Esophagus squamous epithelium (tissue), 5 donors: Measurements from ENCODE around the gene AKR1B15. TPM values are rescaled to one million over a fixed set of nuclear protein-coding genes. Genes with fewer than 3 reads are reported as not detected.
"Not testable (repeated sequence)": the region's sequence is repeated elsewhere in the genome, so short reads cannot be mapped to it uniquely, and the experiment has no call there.

Source experiments
- DNase-seq: peaks from one replicate; lab custom pipeline; 2025; lab: John Stamatoyannopoulos, UW
- H3K27ac ChIP-seq, 4 donors: fragments of 200-600 bp; sonication (generic); one replicate each; pipeline ENCODE4 v1.5.1; 2016 to 2019; ENCODE audit warnings: mild to moderate bottlenecking in 1 of 4
- H3K27me3 ChIP-seq, 4 donors: fragments of 200-600 bp; sonication (generic); 1 replicate in 3 of 4; 2 replicates in 1 of 4; pipeline versions ENCODE4 v1.5.1 to v1.6.0; 2017 to 2021; ENCODE audit warnings: antibody characterized with exemption in 1 of 4
- H3K36me3 ChIP-seq, 3 donors: fragments of 200-600 bp; sonication (generic); one replicate each; pipeline ENCODE4 v1.5.1; 2016 to 2019
- H3K4me1 ChIP-seq, 3 donors: fragments of 200-600 bp; sonication (generic); one replicate each; pipeline ENCODE4 v1.5.1; 2017 to 2019
- H3K4me3 ChIP-seq, 4 donors: fragments of 200-600 bp; sonication (generic); 1 replicate in 3 of 4; 2 replicates in 1 of 4; pipeline ENCODE4 v1.5.1; 2016 to 2019; ENCODE audit warnings: mild to moderate bottlenecking in 2 of 4, moderate library complexity in 1 of 4
- H3K9me3 ChIP-seq, 3 donors: fragments of 200-600 bp; sonication (generic); one replicate each; pipeline ENCODE4 v1.5.1; 2016 to 2019
- POLR2A ChIP-seq, 4 donors: fragments of 450-650 bp; IDR thresholded peaks; one replicate each; pipeline ENCODE4 v1.6.1; 2017; ENCODE audit warnings: antibody characterized with exemption in 4 of 4, mild to moderate bottlenecking in 4 of 4, moderate library complexity in 3 of 4
- WGBS, 2 donors: methylation state at CpG; one replicate each; pipeline ENCODE4 v1.1.5; 2018; 5-methylcytosine and 5-hydroxymethylcytosine counted together
- intact Hi-C: fragments of 100-400 bp; cut with DNase I; formaldehyde crosslinking; loops from one replicate; pipeline ENCODE4 v1.15.0; 2022
- total RNA-seq, 4 donors: library from RNA; depleted of rRNA; stranded (reverse); fragments of >200 nt; gene quantifications; one replicate each; pipeline ENCODE4 v1.1.0, GENCODE V29; 2016
- TF ChIP-seq, protein P1 (sequence below), 6 experiments: fragments of 450-650 bp in 4 of 6; fragments of 200-600 bp in 2 of 6; sonication (generic) in 2 of 6; IDR thresholded peaks; one replicate each; pipeline ENCODE4 v1.5.1; 2016 to 2019; ENCODE audit warnings: antibody characterized with exemption in 6 of 6, mild to moderate bottlenecking in 4 of 6, moderate library complexity in 4 of 6
- donor health status: DM: yes; HTN: yes; CAD: no.

Gene AKR1B15
- total RNA-seq, 4 donors from 2014 or later: 0.57 to 6.8 (median 4.7) TPM

DNA sequence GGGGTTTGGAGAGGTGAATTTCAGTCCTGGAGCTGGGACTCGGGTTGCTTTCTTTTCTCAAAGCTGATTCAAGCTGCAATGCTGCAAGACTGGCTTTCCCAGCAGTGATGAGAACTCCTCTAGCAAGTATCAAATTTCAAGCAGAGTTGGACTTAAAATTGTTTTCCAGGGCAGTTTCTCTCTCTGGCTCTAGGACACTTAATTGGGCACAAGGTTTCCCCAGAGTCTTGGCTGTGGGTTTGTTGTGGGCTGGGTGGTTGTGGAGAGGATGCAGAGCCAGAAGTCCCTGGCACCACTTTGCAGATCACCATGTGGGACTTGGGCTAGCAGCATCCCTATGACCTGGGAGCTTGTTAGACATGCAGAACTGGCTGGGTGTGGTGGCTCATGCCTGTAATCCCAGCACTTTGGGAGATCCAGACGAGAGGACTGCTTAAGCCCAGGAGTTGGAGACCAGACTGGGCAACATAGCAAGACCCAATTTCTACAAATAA is 16.8 kb downstream of the AKR1B15 start:
- no peak for TF ChIP-seq POLR2A (IDR thresholded peaks at IDR 0.05)
- TF ChIP-seq, protein P1, sequence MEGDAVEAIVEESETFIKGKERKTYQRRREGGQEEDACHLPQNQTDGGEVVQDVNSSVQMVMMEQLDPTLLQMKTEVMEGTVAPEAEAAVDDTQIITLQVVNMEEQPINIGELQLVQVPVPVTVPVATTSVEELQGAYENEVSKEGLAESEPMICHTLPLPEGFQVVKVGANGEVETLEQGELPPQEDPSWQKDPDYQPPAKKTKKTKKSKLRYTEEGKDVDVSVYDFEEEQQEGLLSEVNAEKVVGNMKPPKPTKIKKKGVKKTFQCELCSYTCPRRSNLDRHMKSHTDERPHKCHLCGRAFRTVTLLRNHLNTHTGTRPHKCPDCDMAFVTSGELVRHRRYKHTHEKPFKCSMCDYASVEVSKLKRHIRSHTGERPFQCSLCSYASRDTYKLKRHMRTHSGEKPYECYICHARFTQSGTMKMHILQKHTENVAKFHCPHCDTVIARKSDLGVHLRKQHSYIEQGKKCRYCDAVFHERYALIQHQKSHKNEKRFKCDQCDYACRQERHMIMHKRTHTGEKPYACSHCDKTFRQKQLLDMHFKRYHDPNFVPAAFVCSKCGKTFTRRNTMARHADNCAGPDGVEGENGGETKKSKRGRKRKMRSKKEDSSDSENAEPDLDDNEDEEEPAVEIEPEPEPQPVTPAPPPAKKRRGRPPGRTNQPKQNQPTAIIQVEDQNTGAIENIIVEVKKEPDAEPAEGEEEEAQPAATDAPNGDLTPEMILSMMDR (IDR thresholded peaks at IDR 0.05): no peak
- H3K4me1 ChIP-seq: peaks cover 19 to 62% (median 42%) of the 10 kb centered on the region in 3 donors
- H3K27me3 ChIP-seq: no peaks in the 10 kb centered on the region
- H3K4me3 ChIP-seq: no peak overlapping the region
- intact Hi-C loops: no loop called here
- H3K9me3 ChIP-seq: peaks cover 0 to 8% (median 0%) of the 10 kb centered on the region in 3 donors
- H3K36me3 ChIP-seq: no peaks in the 10 kb centered on the region
- WGBS, 2 donors: 30 to 50% methylated on average over 1 of the region's 2 CpGs
- peak overlapping the region; percentile 76 to 91 (median 84) for H3K27ac ChIP-seq
- DNase-seq: no peak

DNA sequence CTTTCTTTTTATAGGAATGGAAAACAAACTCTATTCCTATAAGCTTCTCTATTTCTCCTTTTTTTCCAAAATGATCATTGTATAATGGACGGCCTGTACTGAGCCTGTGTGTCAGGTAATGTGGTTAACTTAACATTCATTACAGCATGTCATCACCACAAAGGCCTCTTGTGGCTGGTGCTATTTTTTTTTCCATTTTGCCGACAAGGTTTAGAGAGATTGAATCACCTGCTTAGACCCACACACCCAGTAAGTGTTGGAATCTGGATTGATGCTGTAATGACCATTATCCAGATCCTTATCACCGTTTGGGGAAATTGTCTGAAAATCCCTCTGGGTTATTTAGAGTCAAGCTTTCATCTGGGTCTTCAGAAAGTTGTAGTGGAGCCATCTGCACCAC is 18.5 kb downstream of the AKR1B15 start:
- H3K4me1 ChIP-seq: peaks cover 18 to 46% (median 35%) of the 10 kb centered on the region in 3 donors
- no peaks in the 10 kb centered on the region for H3K36me3 ChIP-seq
- no peak overlapping the region for H3K27ac ChIP-seq
- no peak for DNase-seq
- intact Hi-C loops: no loop called here
- TF ChIP-seq, protein P1 (IDR thresholded peaks at IDR 0.05): no peak
- no peak for TF ChIP-seq POLR2A (IDR thresholded peaks at IDR 0.05)
- H3K4me3 ChIP-seq: no peak overlapping the region
- H3K27me3 ChIP-seq: no peaks in the 10 kb centered on the region
- peaks cover 0 to 8% (median 0%) of the 10 kb centered on the region in 3 donors for H3K9me3 ChIP-seq
- 76 to 83% methylated on average over 3 of the region's 3 CpGs for WGBS, 2 donors

DNA sequence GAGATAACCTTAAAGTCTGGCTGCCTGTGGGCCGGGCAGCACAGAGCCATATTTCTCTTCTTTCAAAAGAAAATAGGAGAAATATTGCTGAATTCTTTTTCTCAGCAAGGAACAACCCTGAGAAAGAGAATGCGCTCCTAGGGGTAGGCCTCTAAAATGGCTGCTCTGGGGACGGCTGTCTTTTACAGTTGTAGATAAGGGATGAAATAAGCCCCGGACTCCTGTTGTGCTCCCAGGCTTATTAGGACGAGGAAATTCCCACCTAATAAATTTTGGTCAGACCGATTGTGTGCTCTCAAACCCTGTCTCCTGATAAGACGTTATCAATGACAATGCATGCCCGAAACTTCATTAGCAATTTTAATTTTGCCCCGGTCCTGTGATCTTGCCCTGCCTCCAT is 21.1 kb downstream of the AKR1B15 start:
- H3K4me1 ChIP-seq: peaks cover 10 to 20% (median 12%) of the 10 kb centered on the region in 3 donors
- 89 to 91% methylated on average over 9 of the region's 9 CpGs for WGBS, 2 donors
- intact Hi-C loops, H3K9me3 ChIP-seq, H3K4me3 ChIP-seq, H3K27me3 ChIP-seq, H3K27ac ChIP-seq, H3K36me3 ChIP-seq, DNase-seq: not testable (repeated sequence)

DNA sequence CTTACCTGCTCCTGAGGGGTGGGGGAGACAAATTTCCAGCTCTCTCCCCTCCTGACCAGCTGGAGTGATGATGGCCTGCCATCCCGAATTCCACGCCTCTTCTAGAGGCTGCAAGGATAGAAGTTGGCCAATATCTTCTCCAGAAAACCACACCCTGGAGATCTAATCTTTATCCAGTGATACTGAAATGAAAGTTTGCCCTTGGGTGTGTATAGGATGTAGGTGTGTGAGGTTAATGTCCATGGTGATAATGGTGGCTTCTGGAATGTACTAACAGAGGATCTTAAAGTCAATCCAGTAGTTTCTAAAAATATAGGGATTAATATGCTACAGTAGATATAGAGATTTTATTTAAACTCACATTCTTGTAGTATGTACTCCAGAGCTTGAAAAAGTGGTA is 22.2 kb downstream of the AKR1B15 start:
- H3K9me3 ChIP-seq: peaks cover 0 to 8% (median 0%) of the 10 kb centered on the region in 3 donors
- H3K27ac ChIP-seq: no peak overlapping the region
- no peak overlapping the region for H3K4me3 ChIP-seq
- peaks cover under 1 to 9% (median 2%) of the 10 kb centered on the region in 3 donors for H3K4me1 ChIP-seq
- intact Hi-C loops: no loop called here
- TF ChIP-seq, protein P1 (IDR thresholded peaks at IDR 0.05): no peak
- TF ChIP-seq POLR2A (IDR thresholded peaks at IDR 0.05): no peak
- H3K27me3 ChIP-seq: no peaks in the 10 kb centered on the region
- no peak for DNase-seq
- H3K36me3 ChIP-seq: no peaks in the 10 kb centered on the region
- WGBS, 2 donors: 63% methylated on average over 2 of the region's 2 CpGs; no CpG with 5 or more reads in 1 of the 2 donors

DNA sequence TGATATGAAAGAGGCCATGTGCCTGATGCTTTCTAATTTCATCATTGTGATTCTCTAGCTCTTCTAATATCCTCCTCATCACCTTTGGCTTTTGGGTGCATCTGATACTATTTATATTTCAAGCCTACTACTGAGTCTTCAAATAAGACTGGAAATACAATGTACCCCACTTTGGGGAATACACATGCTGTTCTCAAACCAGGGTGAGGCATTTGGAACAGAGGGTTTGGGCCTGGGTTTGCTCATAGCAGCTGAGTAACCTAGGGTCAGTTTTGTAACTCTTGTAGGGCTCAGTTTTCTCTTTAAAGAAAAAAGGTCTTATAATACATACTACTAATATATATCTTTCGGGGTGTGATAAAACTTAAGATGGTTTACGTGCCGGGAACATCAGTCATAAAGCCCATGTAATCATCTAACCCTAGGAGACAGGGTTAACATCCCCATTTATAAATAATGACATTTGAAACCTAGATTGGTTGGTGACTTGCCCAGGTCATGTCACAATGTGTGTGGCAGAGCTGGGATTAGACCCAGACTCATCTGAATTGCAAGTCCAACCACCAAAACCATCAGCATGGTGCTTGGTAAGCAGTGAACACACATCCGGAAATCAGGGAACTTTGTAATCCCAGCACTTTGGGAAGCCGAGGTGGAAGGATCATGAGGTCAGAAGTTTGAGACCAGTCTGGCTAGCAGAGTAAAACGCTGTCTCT is 23.0 kb downstream of the AKR1B15 start:
- DNase-seq: no peak
- intact Hi-C loops: no loop called here
- WGBS, 2 donors: 88 to 90% methylated on average over 5 to 6 of the region's 6 CpGs

More for the DNA sequence above, 23.0 kb downstream of the AKR1B15 start:
- H3K27me3 ChIP-seq: no peaks in the 10 kb centered on the region
- no peaks in the 10 kb centered on the region for H3K36me3 ChIP-seq
- no peak overlapping the region for H3K27ac ChIP-seq
- peaks cover 0 to under 1% (median 0%) of the 10 kb centered on the region in 3 donors for H3K4me1 ChIP-seq
- no peak for TF ChIP-seq POLR2A (IDR thresholded peaks at IDR 0.05)
- TF ChIP-seq, protein P1 (IDR thresholded peaks at IDR 0.05): no peak
- peaks cover 0 to 8% (median 0%) of the 10 kb centered on the region in 3 donors for H3K9me3 ChIP-seq
- no peak overlapping the region for H3K4me3 ChIP-seq
